GM21786 (cell line): ENCODE results near the gene TGFBR2.

Experiments
- ATAC-seq: cut with Tn5 transposase; IDR thresholded peaks from one replicate; pipeline ENCODE4 v1.9.1; 2021; ENCODE audit not compliant: unreplicated experiment

Gene TGFBR2

DNA sequence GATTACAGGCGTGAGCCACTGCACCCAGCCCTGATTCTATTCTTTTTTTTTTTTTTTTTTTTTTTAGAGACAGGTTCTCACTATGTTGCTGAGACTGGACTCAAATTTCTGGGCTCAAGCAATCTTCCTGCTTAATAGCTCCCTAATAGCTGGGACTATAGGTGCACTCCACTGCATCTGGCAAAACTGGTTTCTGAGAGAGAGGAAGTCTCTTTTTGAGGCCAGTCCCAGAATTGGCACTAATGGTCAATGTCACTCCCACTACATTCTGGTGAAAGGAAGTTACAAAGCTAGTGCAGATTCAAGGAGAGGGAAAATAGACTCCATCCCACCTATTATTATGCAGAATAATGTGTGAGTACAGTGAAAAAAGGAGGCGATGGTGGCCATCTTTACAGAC, 5.8 kb upstream of the TGFBR2 start:
- ATAC-seq, result no peak

- ATAC-seq, result no peak
Measured at GRCh38 chr3:30602946-30603345, 3.5 kb upstream of the TGFBR2 start.

GRCh38 chr3:30604093-30604492, 2.3 kb upstream of the TGFBR2 start:
- ATAC-seq, result no peak

DNA sequence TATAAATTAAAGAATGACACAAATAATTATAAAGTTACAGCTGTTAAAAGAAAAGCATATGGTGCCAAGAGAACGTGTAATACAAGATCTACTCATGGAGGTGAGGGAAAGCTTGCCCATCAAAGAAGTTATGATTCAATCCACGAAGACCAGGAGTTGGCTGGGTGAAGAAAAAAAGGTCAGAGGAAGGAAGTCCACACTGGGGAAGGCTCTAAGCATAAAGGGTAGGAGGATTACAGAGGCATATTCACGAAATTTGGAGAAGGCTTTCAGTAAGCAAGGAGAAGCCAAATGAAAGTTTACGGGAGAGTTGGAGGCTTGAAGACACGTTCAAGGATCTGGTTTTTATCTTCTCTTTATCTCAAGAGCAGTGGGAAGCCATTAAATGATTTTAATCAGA, 1.8 kb upstream of the TGFBR2 start:
- ATAC-seq, result no peak

- ATAC-seq, result no peak
Measured at GRCh38 chr3:30605005-30605404, 1.4 kb upstream of the TGFBR2 start.

DNA sequence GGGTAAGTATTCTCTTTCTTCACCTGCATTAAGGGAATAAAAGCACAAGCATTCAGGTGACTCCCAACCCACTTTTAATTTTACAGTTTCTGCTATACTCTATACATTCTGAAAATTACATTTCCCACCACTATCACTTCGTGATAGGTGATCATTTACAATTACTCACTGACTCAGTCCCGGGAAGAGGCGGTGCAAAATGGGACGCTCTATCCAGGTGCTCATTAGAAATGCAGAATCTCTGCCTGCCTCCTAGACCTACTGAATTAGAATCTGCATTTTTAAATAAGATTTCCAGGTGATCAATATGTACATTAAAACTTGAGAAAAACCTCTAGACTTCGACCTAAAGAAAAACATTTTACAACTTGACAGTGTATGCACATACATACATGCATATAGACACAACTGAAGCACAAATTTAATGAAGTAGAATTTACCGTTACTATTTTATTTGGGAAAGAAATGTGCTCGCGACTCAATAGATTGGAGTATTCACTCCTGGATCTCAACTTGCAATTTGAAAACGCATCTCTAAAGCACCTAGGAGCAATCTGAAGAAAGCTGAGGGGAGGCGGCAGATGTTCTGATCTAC, 598 bp upstream of the TGFBR2 start:
- no peak for ATAC-seq

- peak; percentile 36 for ATAC-seq
Measured at GRCh38 chr3:30607032-30607833, 832 bp downstream of the TGFBR2 start.

DNA sequence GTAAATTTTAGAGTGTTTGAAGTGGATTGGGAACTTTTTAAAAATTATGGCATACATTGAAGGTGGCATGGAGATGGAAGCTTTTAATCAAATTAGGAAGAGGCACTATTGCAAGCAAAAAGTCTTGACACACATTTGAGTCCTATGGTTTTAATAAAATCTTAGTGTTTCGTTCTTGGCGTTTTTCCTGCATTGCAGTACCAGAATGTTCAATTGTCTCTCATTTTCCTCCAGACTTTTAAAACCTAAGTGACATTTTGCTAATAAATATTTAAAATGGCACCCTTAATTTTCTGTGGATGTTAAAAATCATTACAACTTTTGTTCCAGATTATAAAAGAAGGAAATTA, 2.2 kb downstream of the TGFBR2 start:
- no peak for ATAC-seq

DNA sequence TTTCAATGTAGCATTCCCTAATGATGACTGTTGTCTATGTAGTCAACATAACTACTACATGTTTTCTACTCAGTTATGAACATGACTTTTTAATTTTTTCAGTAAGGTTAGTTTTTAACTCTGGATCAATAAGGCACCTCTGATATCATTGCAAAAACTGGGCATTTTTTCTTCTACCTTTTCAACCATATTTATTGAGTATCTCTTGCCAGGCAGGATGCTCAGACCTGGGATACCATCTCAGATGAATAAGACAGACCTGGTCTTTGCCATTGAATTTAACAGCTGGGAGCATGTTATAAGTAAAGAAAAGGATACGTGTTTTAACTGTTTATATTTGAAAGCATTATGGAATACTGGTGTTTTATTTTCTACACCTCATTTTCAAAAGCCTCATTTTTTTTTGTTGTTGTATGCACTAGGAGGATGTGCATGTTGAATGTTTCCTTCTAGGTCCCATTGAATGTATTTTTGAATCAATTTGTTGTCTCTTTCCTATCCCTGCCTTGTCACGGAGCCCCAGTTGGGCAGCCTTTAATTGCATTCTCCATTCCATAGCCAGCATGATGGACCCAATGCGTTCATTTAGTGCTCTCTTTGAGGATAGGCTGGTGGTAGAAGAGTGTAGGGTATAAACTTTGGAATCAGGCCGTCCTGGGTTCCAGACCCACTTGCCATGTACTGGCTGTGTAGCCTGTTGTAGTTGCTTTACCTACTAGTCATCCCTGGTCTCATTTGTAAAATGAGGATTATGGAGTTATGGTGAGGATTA, 3.7 kb downstream of the TGFBR2 start:
- no peak for ATAC-seq

- ATAC-seq, result no peak
Measured at GRCh38 chr3:30610702-30611368, 4.4 kb downstream of the TGFBR2 start.

DNA sequence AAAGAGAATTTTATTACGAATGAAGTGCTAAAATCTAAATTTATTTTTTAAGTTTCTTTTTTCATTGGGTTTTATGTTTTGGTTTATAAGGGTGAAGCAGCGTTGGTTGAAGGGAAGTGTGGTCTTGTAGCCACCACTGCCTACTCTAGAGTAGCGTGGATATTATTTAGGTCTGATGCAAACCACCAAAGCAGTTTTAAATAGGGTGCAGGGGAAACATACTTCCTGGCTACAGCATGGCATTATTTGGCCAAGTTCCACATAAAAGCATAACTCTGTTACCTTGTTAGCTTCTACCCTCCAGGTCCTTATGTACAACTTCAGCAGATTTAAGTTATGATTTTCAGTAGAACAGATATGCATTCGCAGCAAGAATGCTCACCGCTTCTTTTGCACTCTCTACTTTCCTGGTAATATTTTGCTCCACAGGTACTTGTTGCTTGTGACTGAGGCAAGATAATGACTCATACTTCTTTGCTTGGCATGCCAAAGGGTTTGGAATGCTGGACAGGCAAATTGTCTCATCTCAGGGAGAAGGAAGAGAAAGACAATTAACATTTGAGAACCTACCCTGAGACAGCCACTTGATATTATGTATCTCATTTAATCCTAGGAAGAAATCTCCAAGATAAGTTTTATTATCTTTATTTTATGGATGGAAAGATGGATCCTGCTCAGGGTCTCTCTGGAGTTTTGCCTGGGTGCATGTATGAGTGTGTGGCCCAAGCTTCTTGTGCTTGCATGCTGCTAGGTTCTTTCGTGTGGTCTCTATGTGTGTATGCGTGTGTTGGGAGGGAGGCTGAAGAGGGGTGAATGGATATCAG, 5.4 kb downstream of the TGFBR2 start:
- ATAC-seq, result no peak

DNA sequence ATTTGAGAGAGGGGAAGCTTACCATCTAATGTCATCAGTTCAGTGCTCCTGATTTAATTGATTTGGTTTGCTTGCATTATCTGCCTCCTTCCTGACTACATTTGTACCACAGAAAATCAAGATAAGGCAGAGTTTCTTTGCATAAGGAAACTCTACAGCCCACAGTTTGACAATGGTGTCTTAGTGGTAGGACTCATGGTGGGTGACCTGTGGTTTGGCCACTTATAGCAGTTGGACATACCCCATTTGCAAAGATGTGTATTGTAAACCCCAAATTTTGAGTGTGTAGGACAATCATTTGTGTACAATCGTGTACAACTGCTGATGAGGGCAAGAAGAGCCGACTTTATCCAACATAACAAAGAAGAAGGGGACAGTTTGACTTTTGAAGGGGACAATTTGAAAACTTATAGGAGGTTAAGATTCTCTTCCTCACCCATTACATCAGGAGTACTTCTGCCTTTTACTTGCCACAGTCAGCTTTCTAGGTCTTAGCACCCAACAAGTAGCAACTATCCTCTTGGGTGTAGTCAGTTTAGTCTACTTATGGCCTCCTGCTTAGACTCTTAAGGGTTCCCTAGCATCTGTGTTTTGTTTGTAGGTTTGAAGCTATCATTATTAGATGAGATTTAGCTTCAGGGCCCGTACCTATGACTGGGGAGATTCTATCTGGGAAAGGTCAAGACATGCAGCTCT, 6.2 kb downstream of the TGFBR2 start:
- no peak for ATAC-seq

GRCh38 chr3:30613133-30613825, 6.9 kb downstream of the TGFBR2 start:
- ATAC-seq, result no peak

DNA sequence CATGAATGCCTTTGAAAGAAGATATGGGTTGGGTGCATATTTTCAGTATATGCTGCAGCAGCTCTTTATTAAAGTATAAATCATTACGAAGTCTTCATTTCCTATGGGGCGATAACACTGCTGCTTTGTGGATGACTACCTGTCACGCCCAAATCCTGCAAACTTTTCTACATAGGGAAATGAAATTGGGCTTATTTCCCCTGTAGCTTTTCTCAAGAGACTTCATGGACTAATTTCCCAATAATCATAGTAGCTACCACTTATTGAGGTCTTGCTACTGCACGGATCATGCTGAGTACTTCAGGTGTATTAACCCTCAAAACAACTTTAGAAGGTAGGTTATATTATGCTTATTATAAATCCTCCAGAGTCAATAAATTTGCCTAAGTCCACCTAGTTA, 8.0 kb downstream of the TGFBR2 start:
- no peak for ATAC-seq

- ATAC-seq, result no peak
Measured at GRCh38 chr3:30614943-30615342, 8.5 kb downstream of the TGFBR2 start.

- no peak for ATAC-seq
Measured at GRCh38 chr3:30615615-30616346, 9.4 kb downstream of the TGFBR2 start.

- ATAC-seq, result no peak
Measured at GRCh38 chr3:30616347-30617027, 10.1 kb downstream of the TGFBR2 start.

- no peak for ATAC-seq
Measured at GRCh38 chr3:30617069-30617468, 10.7 kb downstream of the TGFBR2 start.
